GM18519 (cell line): ENCODE measurements around the gene RNF181.
"Not testable (repeated sequence)": the region's sequence is repeated elsewhere in the genome, so short reads cannot be mapped to it uniquely, and the experiment has no call there.

Experiments
- ATAC-seq: cut with Tn5 transposase; IDR thresholded peaks from one replicate; pipeline ENCODE4 v1.9.1; 2021; ENCODE audit warnings: mild to moderate bottlenecking, moderate library complexity; ENCODE audit not compliant: unreplicated experiment, low FRiP score

The RNF181 gene, protein sequence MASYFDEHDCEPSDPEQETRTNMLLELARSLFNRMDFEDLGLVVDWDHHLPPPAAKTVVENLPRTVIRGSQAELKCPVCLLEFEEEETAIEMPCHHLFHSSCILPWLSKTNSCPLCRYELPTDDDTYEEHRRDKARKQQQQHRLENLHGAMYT

DNA sequence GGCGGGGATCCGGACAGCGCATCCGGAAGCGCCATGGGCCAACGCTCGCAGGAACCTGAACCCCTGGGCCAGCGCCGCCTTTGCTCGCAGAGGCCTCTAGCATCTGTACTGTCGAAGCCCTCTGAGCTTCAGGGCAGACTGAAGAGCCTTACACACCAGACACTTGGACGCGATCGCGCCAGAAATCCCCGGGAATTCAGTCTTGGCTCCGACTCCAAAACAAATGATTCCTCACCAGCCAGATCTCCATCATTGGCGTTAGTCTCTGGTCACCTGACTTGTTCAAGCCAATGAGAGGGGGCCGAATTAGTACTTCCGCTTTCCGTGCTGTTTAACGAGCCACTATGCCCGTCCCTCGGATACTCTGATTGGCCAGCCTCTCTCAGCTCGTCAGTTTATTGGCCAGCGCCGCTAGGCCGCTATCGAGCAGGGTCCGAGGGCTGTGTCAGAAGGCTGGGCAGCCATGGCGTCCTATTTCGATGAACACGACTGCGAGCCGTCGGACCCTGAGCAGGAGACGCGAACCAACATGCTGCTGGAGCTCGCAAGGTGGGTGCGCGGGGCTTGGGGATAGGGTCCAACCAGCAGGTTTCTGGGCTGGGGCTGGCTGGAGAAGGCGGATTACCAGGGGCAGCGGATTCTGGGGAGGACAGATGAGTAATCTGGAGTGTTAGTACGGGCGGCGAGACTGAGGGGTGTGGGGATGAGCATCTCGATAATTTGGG is at the start of gene RNF181:
TSS of gene RNF181 (plus strand) at position 445 of the 725 bp plus-strand sequence. CDS start at position 464, 19 bp downstream.
- peak; percentile 96 for ATAC-seq

DNA sequence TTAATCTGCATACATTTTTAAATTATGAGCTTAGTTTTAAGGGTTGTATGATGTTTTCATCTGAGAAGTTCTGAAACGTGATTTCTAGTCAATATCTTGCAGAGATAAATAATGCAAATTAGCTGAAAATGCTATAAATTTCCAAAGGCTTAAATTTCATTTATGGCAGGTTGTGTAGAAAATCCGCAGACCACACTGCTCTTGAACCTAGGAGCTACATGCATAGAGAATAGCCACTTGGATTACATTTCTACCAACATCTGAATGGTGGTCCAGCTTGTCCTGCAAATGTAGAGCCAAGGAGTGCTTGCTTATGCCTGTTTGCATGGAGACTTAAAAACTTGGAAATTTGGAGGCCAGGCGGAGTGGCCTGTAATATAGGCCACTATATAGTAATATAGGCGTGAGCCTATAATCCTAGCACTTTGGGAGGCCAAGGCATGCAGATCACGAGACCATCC is 49.7 kb upstream of the RNF181 start:
- no peak for ATAC-seq

DNA sequence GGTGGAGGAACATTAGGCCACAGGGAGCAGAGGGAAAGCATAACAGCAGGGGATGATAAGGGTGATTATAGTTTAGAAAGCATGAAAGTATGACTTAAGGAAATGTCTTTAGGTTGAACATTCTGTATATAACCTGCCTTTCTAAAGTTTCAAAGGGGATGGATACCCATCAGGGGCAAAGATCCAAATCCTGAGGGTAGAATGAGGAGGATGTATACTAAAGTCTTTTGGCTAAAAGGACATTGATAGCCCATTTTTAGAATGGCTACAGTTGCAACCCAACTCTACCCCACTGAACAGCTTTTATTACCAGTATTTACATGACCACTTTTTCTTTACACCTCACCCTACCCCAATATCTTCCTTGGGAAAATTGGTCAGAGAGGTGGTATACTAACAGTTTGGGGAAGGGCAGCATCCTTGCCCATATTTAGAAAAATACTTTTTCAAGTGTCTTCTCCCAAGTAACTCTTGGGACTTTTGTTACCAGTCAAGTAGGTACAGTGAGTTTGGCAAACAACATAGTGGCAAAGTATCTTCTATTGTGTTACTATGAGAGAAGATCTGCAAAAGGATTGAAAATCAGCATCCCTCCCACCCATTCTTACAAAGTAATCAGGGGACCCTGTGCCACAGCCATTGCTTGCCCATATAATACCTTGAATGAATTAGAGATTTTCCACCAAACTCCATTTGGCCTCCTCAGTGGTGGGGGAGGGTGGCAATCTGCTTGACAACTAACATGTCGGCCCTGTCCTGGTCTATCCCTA is 48.3 kb upstream of the RNF181 start:
- no peak for ATAC-seq

DNA sequence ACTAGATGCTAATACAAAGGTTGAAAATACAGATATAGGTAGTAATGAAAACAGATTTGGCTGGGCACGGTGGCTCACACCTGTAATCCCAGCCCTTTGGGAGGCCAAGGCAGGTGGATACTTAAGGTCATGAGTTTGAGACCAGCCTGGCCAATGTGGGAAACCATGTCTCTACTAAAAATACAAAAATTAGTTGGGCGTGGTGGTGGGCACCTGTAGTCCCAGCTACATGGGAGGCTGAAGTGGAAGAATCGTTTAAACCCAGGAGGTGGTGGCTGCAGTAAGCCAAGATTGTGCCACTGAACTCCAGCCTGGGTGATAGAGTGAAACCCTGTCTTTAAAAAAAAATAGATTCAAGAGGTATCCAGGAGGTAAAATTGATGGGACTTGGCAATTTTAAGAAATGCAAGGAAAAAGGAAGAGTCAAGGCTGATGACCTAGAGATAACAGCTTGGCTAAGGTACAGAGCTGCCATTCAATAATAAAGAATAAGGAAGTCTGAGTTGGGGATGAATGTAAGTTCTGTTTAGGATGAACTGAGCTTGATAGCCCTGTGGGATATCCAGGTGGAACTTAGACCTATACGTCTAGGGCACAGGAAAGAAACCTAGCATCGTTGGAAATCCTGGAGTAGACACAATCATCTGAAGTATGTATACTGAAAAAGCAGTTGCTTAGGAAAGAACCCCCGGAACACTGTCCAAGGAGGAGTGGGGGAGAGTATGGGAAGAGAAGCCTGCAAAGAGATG is 47.5 kb upstream of the RNF181 start:
- no peak for ATAC-seq

DNA sequence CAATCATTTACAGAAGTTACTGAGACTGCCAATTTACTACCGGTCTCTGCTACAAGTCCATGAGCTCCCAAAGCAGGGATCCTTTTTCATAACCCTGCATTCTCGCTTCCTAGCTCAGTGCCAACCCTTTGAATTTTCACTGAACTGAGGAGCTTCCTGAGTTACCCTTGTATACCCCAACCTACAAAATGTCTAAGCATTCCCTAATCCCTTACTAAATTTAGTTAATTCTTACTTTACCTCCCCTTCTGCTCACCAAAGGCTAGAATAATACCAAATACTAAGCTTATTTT is 47.0 kb upstream of the RNF181 start:
- no peak for ATAC-seq

DNA sequence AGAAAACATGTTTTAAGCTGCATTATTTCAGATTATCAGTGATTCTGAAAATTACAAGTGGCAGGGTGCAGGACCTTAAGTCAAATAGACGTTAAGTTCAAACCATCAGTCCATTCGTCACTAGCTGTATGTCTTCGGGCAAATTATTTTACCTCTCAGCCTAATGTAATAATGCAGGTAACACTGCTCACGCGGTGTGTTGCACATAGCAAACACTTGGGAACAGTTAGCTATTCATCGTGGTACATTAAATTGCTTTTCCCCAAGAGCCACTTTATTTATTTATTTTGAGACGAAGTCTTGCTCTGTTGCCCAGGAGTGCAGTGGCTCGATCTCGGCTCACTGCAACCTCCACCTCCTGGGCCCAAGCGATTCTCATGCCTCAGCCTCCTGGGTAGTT is 46.5 kb upstream of the RNF181 start:
- no peak for ATAC-seq

DNA sequence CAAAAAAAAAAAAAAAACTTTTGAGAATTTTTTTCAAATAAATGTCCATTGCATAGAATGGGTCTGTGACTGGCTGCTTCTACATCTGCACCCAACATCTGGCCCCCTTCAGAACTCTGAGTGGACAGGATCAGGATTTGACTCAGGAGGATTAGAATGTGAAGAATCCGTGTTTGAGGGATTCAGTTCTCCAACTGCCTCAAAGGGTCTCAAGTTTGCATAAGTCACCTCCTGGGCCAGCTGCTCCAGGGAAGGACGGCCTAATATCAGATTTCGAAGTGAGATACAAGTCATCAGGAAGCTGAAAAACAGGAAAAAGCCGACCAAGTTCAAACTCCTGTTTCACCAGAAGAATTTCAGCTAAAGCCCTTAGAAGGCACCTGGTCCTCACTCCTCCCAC is 45.7 kb upstream of the RNF181 start:
- ATAC-seq = no peak

DNA sequence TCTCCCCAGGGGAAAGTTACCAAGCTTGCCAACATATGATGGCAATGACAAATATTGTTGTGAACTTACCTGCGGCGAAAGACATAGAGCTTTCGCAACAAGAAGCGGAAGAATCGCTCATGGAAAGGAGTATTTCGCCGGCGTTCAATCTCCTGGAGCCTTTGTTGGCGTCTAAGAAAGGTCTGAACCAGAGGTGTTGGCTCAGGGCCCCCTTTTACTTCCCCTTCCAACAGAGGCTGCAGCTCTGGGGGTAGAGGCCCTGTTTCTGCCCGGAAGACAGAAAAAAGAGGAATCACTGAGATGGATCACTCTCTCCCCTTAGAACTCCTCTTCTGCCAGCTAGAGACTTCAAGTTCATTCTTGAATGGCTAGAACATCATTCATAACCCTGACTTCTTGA is 45.1 kb upstream of the RNF181 start:
- ATAC-seq = no peak

DNA sequence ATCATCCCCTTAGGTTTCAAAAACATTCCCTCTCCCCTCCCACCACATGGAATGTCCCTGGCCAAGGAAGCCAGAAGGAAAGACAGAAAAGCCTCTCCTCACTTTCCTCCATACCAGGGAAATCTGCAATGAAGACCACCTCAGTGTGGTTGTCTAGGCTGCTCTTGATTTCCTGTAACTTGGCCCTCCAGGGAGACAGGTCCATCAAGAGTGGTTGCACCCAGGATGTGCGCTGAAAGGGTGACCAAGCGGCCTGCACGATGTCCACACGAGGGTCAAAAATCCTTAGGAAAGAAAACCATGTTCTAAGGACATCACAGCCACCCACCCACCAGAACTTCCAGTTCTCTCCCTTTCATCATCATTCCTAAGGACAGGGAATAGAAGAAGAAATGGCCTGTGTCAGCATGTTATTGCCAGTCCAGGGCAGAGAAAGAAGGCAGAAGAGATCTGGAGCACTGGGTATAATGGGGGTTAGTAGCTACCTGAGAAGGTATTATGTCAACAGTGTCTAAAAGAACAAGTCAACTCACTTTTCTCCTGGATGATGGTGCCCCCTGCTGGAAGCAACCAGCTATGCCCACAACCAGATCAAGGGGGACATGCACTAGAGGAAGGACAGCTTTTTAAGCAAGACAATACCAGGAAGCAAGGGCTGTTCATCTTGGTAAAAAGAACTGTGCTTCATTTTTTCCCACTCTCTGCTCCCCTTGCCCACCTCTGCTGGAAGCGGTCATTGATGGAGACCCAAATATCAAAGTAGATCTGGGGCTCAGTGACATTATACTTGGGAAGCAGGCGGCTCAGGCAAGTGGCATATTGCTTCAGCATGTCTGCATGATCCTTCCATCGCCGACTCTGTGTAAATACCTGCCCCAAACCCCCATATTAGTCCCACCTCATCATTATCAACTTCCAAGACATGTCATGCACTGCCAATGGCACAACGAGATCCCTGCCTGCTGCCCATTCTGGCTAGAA is 43.6 kb upstream of the RNF181 start:
- ATAC-seq = peak; percentile 42

DNA sequence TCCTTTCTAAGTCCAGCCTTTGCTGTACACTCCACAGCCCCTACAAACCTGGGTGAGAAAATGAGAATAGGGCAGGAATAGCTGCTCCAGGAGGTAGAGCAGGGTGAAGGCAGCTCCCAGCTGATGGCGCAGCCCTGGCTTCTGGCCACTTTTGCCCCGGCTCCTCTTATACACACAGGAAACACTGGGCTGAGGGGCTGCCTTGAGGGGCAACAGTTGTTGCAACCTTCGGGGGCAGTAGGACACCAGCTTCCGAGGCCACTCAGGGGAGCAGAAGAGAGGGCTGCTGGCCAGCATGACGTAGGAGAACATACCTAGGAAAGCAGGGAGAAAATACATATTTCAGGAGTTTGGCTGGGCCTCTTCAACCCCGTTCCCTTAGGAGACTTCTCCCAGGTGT is 42.4 kb upstream of the RNF181 start:
- ATAC-seq = no peak

DNA sequence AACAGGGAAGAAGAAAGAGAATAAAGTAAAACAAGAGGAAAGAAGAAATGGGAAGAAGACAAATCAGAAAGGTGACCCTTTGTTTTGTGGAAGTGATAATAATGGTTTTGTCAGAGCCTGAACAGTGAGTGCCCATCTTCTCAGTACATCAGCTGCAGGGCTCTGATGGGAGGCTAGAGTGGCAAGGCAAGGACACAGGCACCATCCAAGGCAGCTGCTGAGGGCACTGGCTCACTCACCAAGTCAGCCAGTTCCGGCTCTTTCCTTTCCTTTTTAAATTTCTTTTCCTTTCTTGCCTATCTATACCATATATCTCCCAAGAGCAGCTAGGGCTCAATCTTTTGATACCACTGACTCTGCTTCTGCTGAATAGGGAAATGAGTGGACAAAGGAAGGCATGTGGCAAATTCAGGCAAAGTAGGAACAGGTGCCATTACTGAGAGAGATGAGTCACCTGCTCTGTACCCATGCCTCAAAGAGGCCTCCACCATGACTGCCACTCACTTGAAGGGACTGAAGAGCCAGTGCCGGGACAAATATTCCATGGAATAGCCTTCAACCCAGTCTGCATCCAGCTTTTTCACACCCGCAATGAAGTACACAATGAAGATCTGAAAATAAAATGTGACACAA is 40.4 kb upstream of the RNF181 start:
- no peak for ATAC-seq

DNA sequence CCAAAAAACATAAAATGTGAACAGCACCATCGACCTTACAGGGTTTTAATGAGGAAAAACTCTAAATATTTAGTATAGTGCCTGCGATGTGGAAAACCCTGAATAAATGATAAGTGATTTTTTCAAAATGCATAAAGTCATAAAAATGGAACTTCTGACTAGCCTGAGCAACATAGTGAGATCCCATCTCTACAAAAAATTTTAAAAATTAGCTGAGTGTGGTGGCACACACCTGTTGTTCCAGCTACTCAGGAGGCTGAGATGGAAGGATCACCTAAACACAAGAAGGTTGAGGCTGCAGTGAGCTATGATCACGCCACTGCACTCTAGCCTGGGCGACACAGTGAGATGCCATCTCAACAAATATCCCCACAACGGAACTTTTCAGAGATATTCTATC is 38.4 kb upstream of the RNF181 start:
- ATAC-seq = no peak

DNA sequence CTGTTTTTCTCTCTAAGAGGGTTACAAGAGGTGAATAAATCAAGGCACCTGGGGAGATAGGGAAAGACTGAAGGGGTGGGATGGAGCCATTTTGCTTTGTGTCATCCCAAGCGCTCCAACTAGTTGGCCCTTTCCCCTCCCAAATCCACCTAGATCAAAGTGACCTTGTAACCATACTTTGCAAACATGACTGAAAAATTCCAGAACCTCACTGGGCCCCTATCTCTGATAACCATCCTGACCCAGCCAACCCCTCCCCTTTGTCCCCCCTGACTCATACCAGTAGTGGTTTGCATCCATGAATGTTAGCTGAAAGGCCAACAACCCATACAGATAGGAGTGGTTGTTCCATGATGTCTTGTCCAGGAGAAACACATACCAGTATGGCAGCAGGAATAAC is 37.4 kb upstream of the RNF181 start:
- ATAC-seq = no peak

DNA sequence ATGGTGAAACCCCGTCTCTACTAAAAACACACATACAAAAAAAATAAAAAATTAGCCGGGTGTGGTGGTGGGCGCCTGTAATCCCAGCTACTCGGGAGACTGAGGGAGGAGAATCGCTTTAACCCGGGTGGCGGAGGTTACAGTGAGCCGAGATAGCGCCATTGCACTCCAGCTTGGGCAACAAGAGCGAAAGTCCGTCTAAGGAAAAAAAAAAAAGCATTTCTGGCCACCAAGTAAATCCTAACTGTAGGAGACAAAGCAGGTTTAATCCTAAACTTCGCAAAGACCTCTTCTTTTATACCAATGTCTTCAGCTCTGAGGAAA is 35.2 kb upstream of the RNF181 start:
- not testable (repeated sequence) for ATAC-seq

DNA sequence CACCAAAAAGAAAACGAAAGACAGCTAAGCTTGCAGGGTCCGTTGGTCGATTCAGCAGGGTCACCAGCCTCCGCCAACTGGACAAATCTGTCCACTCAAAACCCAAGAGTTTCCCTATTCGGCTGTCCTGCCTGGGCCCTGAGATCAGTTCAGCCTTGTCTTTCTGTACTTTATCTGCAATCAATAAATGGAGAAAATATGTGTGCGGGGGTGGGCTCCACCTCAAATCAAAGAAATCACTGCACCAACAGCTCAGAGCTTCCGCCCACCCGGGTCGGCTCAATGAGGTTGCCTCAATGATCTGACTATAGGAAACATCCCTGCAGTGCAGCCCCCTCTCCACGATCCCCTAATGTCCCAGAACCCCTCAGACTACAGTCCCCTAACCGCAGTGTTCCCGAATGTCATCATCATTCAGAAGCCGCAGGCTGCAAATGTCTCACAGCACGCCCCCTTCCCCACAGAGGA is 34.7 kb upstream of the RNF181 start:
- no peak for ATAC-seq

DNA sequence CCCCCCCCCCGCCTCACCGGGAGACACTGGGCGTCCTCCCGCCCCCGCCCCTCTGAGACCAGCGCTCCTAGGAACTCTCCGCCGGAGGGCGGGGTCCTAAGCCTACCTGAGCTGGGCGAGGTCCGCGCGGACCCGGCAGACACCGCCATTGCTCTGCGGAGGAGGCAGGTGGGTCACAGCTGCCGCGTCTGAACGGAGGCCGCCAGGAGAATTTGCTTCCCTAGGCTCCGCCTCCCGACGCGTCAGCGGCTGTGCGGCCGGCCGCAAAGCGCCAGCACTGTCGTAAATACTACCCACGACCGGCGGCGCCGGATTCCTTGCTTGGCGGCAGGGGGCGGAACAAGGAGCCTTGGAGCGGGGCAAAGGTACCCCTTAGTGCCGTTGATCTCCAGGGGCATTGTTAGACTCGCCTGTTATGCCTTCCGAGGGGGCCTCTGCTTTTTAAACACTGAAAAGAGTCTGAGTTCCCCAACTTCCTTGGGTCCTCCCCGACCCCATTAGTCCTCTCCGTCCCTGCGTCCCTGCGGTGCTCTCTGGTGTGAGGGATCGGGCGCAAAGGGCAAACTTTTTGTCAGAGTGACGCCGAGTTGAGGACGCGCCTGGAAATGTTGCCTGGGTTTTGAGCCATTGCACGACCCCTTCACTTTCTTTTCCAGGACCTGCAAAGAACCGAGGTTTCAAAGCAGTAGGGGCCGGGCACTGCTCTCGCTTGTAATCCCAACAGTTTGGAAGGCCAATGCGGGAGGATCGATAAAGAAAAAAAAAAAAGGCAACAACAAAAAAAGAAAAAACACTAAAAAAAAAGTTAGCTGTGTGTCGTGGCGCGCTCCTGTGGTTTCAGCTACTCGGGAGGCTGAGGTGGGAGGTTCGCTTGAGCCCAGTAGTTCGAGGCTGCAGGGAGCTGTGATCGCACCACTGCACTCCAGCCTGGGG is 34.0 kb upstream of the RNF181 start, which contains the start of gene GGCX:
TSS of gene GGCX (minus strand) at position 214 of the 933 bp plus-strand sequence. CDS start at position 149, 65 bp downstream.
- ATAC-seq = peak; percentile 82

DNA sequence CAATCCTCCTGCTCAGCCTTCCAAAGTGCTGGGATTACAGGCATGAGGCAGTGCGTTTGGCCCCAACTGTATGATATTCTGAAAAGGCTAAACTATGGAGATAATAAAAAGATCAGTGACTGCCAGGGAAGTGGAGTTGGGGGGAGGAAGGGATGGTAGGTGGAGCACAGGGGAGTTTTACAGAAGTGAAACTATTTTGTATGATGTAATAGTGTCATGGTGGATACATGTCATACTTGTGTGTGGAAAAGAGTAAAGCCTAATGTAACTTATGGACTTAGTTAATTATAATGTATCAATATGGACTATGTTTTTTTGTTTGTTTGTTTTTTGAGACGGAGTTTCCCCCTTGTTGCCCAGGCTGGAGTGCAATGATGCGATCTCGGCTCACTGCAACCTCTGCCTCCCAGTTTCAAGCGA is 31.4 kb upstream of the RNF181 start:
- no peak for ATAC-seq

DNA sequence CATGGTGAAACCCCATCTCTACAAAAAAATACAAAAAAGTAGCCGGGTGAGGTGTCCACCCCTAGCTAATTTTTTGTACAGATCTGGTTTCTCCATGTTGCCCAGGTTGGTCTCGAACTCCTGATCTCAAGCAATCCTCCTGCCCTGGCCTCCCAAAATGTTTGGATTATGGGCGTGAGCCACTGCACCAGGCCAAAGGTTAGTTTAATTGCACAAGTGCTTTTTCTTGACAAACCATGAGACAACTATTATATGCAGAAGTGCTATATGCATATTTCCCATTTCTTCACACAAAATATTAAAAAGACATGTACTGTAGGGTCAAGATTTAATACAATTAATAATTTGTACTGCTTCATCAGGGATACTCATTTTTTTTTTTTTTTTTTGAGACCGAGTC is 29.3 kb upstream of the RNF181 start:
- no peak for ATAC-seq
